HG03565 (cell line): ENCODE results near the gene RHOF.
"Not testable (repeated sequence)": the region's sequence is repeated elsewhere in the genome, so short reads cannot be mapped to it uniquely, and the experiment has no call there.

Experiments
- ATAC-seq: cut with Tn5 transposase; IDR thresholded peaks from one replicate; pipeline ENCODE4 v1.9.1; 2021; ENCODE audit warnings: mild to moderate bottlenecking, moderate library complexity; ENCODE audit not compliant: unreplicated experiment

RHOF gene

DNA sequence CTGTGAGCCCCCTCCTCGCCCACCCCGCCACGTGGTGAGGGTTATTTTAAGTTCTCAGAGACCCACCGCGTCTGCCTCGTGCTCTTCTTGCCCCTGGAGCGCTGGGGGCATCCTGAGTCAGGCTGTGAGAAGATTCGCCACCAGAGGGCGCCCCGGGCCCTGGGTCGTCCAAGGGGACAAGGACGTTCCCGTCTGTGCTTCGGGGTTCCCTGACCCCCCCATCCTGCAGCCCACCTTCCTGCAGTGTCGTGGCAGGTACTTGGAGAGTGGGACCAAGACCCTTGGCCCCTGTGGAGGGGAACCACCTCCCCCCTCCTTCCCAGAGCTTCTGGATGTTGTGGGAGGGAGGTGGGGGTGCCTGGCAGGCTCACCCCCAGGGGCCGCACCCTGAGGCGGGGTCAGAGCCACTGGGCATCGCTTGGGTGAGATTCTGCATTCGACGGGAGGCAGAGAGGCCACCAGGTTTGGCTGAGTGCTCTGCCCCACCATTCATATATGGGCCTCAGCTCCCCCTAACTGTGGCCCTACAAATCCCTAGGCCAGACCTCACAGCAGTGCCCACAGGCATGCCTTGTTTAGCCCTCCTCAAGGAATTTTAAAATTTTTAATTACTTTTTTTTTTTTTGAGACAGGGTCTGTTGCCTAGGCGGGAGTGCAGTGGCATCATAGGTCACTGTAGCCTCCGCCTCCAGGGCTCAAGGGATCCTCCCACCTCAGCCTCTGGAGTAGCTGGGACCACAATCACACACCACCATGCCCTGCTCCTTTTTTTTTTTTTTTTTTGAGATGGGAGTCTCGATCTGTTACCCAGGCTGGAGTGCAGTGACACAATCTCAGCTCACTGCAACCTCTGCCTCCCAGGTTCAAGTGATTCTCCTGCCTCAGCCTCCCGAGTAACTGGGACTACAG, 17.0 kb downstream of the RHOF start:
- ATAC-seq = no peak

DNA sequence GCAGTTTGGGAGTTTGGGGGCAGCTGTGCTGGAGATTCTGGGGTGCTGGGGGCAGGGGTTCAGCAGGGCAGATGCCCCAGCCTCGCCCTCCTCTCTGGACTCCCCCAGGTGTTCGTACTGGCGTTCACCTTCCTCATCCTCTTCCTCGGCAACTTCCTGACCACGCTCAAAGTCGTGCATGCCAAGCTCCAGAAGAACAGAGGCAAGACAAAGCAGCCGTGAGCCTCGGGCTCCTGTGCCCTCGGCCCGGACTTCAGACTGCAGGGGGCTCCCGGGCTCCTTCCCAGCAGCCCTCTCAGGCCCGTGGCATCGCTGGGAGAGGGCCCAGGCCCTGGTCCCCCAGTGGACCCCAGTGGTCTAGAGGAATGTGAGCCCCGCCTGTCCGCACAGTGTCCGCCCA, 18.0 kb downstream of the RHOF start:
- no peak for ATAC-seq

DNA sequence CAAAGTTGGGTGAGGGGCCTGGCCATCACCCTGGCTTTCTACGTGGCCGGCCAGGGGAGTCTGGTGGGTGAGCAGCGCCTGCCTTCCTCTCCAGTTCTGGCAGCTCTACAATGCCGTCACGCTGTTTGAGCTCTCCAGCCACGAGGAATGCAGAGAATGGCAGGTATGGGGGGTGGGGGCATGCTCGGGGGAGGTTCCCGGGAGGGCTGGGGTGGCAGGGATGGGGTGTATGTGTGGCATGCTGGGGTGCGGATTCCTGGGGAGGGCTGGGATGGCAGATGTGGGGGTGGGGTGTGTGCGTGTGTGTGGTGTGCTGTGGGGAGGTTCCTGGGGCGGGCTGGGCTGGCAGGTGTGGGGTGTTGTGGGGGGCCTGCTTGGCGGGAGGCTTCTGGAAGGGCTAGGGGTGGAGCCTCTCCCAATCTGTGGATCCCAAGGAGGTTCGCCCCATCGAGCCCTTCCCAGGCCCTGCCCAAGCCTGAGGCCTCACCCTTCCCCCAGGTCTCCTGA, 18.5 kb downstream of the RHOF start:
- no peak for ATAC-seq

DNA sequence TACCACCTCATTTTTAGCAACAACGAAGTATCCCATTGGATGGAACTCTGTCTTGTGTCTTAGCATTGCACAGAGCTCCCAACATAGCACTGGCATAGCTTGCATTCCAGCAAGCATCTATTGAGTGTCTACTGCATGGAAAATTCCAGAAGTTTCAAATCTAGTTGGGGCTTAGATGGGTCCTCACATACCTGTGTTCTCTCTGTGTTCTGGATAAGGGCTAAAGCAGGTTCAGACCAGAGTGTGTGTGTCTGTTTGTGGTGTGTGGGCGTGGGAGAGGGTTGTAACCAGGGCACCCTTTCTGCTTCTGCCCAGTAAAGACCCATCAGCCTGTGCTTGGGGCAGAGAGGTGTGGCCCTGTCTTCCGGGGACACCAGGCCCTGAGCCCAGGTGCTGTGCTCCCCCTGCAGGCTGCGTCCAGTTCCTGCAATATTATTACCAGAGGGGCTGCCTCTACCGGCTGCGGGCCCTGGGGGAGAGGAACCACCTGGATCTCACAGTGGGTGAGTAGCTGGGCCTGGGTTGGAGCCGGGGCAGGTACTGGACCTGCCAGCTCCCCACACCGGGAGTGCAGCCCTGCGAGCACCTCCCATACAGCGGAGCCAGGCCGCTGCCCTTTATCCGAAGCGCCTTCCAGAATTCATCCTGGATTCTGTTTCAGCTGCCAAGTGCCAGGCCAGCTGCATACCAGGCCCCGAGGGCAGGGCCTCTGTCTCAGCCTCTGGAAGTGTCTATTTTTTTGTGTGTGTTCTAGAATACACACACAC, 20.3 kb downstream of the RHOF start:
- peak; percentile 67 for ATAC-seq

DNA sequence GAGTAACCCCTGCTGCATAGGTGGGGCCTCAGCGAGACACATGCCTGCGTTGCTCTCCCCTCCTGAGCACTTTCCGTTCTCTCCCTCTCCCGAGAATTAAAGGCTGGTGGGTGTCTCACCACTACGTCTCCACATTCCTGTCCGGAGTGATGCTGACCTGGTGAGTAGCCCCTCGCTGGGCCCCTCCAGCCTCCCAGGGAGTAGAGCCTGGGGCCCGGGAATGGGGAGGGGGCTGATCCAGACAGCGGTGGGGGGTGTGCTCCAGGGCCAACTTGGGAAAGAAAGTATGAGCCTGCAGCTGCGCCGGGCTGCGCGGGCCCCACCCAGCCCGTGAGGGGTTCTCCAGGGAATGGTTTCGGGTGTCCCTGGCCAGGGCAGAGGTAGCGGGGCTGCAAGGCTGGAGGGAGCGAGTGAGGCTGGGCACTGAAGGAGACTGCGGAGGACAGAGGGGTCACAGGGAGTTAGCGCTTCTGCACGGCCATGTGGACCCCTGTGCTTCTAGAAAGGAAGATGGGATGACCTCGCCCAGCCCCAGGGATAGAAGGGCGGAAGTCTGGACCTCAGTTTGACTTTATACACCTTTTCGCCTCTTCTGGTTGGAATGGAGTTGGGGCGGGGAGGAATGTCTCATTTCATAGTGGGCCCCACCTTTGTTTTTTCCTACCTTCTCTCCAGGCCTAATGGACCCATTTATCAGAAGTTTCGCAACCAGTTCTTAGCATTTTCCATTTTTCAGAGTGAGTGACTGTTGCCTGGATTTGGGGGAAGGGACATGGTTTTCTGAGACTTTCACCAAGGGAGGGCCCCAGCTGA, 22.5 kb downstream of the RHOF start:
- ATAC-seq = no peak

DNA sequence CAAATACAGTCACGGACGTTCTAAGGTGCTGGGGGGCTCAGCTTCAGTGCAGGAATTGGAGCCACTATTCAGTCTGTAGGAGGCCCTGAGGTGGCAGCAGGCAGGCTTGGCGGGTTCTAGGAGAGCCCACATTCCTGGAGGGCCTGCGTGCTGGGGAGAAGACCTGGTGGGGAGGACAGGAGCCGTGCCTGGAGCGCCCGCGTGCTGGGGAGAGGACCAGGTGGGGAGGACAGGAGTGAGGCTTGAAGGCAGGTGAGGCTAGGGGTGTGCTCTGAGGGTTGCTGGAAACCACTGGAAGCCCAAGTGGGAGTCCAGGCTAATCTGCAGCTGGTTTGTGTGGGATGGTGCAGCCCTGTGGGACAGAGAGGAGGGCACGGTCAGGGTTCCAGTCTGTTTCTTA, 23.1 kb downstream of the RHOF start:
- no peak for ATAC-seq

DNA sequence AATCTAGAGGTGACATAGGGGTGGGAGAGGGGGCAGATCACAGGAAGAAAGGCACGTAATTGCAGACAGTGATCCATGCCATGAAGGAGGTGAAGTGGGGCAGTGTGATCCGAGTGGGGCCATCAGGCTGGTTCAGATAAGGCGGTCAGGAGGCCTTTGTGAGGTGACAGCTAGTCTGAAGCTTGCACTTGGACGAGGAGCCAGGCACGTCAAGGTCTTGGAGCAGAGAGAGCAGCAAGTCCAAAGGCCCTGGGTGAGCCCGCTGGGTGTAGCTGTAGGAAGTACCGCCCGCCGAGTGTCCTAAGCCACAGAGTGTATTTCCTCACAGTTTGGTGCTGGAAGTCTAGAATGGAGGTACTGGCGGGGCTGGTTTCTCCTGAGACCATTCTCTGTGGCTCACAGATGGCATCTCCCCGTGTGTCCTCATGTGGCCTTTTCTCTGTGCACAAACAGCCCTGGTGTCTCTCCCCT, 23.6 kb downstream of the RHOF start:
- no peak for ATAC-seq

DNA sequence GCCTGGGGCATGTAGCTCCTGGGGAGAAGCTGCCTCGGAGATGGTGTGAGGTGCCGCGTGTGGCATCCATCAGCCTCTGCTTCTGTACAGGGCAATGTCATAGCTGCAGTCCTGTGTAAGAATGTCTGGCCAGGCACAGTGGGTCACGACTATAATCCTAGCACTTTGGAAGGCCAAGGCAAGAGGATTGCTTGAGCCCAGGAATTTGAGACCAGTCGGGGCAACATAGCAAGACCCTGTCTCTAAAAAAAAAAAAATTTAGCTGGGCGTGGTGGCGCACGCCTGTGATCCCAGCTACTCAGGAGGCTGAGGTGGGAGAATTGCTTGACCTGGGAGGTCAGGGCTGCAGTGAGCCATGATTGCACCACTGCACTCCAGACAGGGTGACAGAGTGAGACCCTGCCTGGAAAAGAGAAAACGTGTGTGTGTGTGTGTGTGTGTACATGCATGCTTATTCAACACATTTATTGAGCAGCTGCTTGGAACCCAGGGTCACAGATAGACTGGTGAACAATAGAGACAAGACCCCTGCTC, 24.1 kb downstream of the RHOF start:
- ATAC-seq = no peak

DNA sequence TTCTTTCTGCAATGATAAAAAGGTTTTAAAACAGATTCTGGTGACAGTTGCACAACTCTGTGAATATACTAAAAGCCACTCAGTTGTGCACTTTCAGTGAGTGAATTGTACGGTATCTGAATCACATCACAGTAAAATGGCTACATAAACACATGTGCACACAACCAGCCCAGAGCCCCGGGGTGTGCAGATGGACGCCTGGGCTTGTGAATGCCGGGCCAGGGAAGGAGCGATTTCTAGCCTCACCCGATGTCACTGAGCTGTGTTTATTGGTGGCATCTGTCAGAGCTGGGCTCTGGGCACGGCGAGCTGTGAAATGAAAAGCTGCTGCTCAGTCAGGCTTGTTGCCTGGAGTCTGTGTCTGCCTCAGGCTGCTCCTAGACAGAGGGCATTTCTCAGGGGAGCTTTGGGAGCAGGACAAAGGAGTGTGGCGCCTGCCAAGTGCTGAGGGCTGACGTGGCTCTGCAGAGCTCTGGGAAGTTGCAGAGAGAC, 25.9 kb downstream of the RHOF start:
- ATAC-seq = no peak

DNA sequence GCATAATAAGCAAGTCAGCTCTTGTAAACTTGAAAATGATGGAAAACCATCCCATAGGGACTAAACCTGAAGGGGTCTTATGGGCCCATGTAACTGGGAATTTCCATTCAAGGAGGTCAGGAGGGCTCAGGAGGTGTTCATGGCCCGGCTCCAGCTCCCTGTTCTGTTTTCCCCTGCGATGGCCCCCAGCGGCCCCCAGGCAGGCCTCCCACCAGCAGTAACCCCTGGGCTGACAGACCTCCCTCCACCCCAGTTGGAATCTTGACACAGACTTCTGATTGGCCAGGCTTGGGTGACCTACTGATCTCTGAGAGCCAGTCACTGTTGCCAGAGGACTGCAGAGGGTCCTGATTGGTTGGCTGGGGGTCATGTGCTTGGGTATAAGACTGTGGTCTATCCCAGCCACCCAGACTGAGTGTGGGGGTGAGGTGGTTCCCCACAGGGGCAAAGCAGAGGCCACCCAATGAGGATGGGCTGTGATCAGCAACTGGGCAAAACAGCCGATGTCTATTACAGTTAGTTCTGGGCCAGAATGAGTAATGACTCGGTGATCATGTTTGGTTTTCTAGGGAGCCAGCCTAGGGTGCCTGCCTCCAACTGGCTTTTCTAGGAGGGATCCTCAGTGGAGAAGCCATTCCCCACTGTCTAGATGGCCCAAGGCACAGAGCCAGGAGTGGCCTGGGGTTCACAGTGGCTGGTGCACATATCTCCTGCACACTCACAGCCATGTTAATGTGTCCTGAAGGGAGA, 27.0 kb downstream of the RHOF start:
- no peak for ATAC-seq

DNA sequence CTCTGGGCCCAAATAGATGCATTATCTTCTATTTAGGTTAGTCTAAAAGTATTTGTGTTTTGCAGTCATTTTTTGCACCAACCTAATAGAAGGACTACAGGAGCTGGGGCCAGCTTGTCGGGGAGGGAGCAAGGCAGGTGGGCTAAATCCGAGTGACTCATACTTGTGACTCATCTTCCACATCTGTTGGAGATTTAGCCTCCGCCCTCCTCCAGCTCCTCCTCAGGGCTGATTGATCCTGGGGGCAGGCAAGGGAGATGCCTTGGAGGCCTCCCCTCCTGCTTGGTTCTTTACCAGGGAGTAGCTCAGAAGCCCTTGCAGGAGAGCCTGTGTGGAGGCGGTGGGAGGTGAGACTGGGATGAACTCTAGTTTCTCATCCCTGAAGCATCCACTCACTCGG, 27.9 kb downstream of the RHOF start:
- ATAC-seq = no peak

DNA sequence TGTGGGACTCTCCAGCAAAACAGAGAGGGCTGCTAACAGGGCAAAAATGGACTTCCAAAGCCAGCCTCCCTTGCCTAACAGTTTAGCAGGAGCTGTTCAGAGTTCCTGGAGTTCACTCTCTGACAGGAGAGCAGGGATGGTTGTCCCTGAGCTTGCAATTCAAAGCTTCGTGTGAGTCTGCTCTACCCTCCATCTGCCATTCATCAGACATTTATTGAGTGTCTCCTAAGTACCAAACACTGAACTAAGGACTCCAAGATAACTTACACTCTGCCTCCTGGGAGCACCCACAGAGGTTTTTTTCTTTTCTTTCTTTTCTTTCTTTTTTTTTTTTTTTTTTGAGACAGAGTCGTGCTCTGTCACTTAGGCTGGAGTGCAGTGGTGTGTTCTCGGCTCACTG, 28.7 kb downstream of the RHOF start:
- ATAC-seq = no peak

DNA sequence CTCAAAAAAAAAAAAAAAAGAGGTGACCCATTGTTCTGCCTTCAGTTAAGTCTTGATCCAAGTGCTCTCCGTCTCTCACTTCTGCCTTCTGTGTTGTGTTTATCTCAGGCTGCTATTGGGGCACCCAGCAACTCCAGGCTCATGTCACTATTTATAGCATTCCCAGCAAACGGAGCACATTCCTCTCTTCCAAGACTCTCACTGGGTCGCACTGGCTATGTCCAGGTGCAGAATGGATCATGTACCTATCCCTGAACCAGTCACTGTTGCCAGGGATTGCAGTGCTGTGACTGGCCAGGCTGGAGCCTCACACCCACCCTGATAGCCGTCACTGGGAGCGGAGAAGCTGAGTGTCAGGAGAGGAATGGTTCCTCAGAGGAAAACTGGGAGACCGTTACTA, 31.2 kb downstream of the RHOF start:
- no peak for ATAC-seq

DNA sequence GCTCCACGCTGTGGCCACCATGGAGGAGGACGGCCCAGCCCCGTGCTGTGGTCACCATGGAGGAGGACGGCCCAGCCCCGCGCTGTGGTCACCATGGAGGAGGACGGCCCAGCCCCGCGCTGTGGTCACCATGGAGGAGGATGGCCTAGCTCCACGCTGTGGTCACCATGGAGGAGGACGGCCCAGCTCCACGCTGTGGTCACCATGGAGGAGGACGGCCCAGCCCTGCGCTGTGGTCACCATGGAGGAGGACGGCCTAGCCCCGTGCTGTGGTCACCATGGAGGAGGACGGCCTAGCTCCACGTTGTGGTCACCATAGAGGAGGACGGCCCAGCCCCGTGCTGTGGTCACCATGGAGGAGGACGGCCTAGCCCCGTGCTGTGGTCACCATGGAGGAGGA, 35.0 kb downstream of the RHOF start:
- ATAC-seq = not testable (repeated sequence)

DNA sequence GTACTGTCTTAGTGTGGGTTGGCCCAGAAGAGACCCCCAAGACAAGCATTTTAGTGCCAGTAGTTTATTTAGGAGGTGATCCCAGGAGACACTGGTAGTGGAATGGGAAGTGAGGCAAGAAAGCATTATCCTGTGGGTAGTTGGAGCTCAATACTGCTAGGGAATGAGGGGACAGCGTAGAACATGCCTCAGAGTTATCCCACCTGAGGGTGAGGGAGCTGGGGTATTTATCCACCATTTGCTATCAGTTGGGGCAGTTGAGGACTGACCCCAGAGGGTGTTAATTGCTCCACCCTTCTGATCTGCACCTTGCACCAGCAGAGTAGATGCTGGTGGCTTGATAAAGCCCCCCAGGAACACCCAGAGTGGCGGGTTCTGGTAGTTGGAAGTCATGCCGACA, 37.9 kb downstream of the RHOF start:
- no peak for ATAC-seq

DNA sequence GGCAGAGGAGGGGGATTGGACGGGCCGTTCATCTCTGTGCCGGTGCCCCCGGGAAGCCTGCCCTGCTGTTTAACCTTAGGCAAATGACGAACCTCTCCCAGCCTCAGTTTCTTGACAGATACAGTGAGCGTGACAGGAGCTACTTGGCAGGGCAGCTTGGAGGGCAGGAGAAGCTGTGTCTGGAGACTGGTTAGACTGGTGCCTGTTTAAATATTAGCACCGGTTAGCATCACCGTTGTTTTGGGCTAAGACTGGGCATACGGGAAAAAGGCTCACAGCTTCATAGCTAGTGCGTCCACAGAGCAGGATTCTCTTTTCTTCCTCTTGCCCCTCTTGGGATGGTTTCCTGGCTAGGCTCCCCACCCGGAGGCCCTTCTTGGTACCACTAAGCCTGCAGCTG, 38.7 kb downstream of the RHOF start:
- no peak for ATAC-seq

DNA sequence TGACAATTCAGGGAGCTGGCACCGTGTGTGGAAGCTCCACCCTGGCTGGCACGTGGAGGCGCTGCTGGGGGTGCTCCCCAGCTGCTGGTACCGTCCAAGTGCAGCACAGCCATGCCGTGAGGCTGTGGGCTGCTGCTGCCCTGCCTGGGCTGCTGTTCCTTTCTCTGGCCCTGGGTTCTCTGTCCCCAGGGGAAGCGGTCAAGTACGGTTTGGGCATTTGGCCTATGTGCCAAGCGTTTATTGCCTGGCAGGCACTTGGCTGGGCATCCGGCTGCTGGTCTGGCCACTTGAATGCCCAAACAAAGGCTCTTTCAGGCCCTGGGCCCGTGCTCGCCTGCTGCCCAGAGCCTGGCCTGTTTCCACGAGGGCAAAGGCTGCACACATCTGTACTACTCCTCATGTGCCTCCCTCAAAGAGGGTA, 39.6 kb downstream of the RHOF start:
- ATAC-seq = no peak

DNA sequence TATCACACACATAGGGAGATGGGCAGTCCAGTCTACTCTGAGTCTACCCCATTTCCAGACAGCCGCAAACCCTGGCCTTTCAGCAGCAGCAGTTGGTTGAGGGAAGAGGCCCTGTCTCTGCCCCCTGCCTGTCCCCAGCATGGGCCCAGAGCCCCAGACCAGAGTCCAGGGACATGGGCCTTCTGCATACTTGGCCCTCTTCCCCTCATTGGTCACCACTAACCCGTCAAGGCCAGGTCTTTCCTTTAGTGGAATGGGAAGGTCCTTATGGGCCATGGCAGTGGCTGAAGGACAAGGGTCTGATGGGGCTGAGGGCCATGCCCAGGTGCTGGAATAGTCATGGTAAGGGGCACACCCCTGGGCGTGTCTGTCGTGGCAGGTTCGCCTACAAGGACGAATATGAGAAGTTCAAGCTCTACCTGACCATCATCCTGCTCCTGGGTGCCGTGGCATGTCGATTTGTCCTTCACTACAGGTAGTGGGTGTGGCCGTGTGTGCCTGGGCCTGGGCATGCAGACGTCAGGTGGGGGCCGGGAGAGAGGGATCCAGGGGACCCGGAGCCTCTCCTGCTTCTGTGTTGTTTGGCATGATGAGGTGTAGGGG, 41.6 kb downstream of the RHOF start:
- no peak for ATAC-seq

DNA sequence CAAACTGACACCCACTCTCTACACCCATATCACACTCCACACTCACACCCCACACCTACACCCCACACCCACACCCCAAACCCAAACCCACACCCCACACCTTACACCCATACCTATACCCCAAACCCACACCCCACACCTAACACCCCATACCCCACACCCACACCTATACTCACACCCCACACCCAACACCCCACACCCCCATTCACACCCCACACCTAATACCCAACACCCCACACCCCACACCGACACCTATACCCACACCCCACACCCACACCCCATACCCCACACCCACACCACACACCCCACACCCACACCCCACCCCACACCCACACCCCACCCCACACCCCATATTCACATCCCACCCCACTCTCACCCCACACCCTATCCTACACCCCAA, 42.5 kb downstream of the RHOF start:
- no peak for ATAC-seq
